C4-2B (cell line): ENCODE data around the gene ZBTB16.

Source experiments
- CTCF ChIP-seq: fragments of 450-650 bp; conservative IDR thresholded peaks from 2 replicates; pipeline ENCODE4 v1.5.1; 2017; ENCODE audit warnings: mild to moderate bottlenecking
- ZFX ChIP-seq: fragments of 450-650 bp; IDR thresholded peaks from 2 replicates; pipeline ENCODE4 v1.6.1; 2017

- no peak for TF ChIP-seq ZFX
- TF ChIP-seq CTCF, result no peak
Measured at GRCh38 chr11:114025329-114025907, 34.1 kb upstream of the ZBTB16 start.
